Measurements from ENCODE around the gene RPP25. TPM values are rescaled to one million over a fixed set of nuclear protein-coding genes. Genes with fewer than 3 reads are reported as not detected.
A peak's percentile ranks its signal among the peaks of the same experiment; 100 is the strongest.

The RPP25 gene, protein sequence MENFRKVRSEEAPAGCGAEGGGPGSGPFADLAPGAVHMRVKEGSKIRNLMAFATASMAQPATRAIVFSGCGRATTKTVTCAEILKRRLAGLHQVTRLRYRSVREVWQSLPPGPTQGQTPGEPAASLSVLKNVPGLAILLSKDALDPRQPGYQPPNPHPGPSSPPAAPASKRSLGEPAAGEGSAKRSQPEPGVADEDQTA
- 10 to 100 TPM in 3 of 4 donors, 1 to 10 TPM in 1; 5.8 to 12.5 (median 12.3) TPM for total RNA-seq

DNA sequence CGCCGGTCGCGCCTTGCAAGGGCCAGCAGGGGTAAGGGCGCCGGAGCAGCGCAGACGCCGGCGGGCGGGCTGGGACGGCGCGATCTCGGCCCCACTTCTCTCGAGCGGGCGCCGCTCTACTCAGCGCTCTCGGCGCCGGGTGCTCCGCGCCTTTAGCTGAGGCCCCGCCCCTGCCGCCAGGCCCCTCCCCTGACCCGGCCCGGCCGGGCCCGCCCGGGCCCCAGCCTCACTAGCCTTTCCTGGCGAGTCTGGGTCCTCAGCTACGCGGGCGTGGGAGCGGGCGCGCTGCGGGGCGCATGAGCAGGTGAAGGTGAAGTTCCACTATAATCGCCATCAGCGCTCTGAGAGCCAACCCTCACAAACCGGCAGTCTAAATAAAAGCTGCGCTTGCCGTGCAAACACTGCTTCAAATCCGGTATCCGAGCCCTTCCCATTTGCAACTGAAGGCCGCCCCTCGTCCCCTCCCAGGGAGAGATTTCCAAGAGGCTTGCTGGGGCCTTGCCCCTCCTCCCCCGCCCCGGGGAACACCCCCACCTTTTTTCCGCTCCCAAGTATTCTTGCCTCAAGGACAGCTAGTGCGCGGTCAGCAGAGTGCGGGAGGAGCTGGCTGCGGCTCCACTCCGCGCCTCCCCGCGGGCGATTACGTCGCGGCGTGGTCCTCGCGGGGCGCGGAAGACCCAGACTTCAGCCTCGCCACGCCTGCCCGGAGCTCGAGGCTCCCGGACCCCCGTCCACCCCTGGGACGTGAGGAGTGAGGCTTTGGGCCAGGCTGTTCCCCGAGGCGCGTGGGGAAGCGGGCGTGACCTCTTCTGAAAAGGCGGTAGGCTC lies at the start of gene RPP25:
TSS of gene RPP25 (minus strand) at position 125 of the 828 bp plus-strand sequence. CDS start 189 bp downstream, outside the sequence.
- DNase-seq, result no peak
- no peaks in the 10 kb centered on the region for H3K9me3 ChIP-seq
- peaks cover 45 to 78% (median 47%) of the 10 kb centered on the region in 3 donors for H3K4me1 ChIP-seq
- H3K27me3 ChIP-seq, result peaks cover 0 to 37% (median 0%) of the 10 kb centered on the region in 4 donors
- TF ChIP-seq, protein P1, sequence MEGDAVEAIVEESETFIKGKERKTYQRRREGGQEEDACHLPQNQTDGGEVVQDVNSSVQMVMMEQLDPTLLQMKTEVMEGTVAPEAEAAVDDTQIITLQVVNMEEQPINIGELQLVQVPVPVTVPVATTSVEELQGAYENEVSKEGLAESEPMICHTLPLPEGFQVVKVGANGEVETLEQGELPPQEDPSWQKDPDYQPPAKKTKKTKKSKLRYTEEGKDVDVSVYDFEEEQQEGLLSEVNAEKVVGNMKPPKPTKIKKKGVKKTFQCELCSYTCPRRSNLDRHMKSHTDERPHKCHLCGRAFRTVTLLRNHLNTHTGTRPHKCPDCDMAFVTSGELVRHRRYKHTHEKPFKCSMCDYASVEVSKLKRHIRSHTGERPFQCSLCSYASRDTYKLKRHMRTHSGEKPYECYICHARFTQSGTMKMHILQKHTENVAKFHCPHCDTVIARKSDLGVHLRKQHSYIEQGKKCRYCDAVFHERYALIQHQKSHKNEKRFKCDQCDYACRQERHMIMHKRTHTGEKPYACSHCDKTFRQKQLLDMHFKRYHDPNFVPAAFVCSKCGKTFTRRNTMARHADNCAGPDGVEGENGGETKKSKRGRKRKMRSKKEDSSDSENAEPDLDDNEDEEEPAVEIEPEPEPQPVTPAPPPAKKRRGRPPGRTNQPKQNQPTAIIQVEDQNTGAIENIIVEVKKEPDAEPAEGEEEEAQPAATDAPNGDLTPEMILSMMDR (IDR thresholded peaks at IDR 0.05), result no peak
- TF ChIP-seq POLR2A (IDR thresholded peaks at IDR 0.05), result peak in 2 of 4 donors; percentile 73 to 80
- WGBS, 2 donors, result 0% methylated on average over 1 of the region's 83 CpGs; no CpG with 5 or more reads in 1 of the 2 donors
- peak within 1 kb of the TSS; percentile 79 to 90 (median 88) for H3K27ac ChIP-seq
- peak within 1 kb of the TSS; percentile 61 to 88 (median 66) for H3K4me3 ChIP-seq
- H3K36me3 ChIP-seq, result no peaks in the 10 kb centered on the region
- intact Hi-C loops (cut with DNase I), result no loop called here

DNA sequence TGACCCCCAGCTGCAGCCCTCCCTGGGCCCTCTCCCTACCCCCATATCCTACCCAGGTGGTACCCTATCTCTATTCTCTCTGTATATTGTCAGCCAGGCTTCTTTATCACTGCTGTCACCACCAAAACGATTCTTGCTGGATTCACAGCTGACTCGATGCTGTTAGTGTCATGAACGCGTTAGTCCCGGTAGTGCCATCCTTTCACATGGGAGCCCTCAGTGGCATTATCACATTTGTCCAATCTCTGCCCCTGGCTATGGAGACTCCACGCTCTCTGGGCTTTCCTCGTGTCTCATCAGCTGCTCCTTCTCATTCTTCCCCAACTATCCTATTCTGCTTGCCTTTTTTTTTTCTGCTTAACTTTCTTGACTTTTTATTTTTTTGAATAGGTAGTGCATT lies 45.8 kb upstream of the RPP25 start:
- Histone ChIP-seq H3K4me3 (no peak overlapping the region), H3K4me1 (no peaks in the 10 kb centered on the region), H3K36me3 (no peaks in the 10 kb centered on the region), H3K27me3 (peaks cover 0 to 21% (median 0%) of the 10 kb centered on the region in 4 donors), H3K27ac (no peak overlapping the region), H3K9me3 (no peaks in the 10 kb centered on the region)
- intact Hi-C loops (cut with DNase I), result no loop called here
- no peak for DNase-seq
- WGBS, 2 donors, result 61 to 85% methylated on average over 7 of the region's 7 CpGs
- TF ChIP-seq, protein P1 (IDR thresholded peaks at IDR 0.05), result no peak
- no peak for TF ChIP-seq POLR2A (IDR thresholded peaks at IDR 0.05)

DNA sequence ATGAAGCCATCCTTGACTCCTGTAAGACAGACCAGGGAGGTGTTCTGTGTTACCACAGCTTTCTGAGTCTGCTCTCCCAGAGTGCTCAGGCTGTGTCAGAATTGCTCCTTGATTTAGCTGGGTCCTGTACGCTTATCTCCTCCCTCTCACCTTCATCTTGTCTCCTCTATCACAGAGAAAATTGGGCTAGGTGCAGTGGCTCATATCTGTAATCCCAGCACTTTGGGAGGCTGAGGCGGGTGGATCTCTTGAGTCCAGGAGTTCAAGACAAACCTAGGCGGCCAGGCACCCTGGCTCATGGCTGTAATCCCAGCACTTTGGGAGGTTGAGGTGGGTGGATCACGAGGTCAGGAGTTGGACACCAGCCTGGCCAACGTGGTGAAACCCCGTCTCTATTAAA lies 44.7 kb upstream of the RPP25 start:
- Histone ChIP-seq H3K27ac (no peak overlapping the region), H3K36me3 (no peaks in the 10 kb centered on the region), H3K27me3 (peaks cover 0 to 32% (median 0%) of the 10 kb centered on the region in 4 donors), H3K4me1 (peaks cover 0 to 3% (median 1%) of the 10 kb centered on the region in 3 donors), H3K4me3 (no peak overlapping the region), H3K9me3 (no peaks in the 10 kb centered on the region)
- no peak for DNase-seq
- intact Hi-C loops (cut with DNase I), result no loop called here
- TF ChIP-seq, protein P1 (IDR thresholded peaks at IDR 0.05), result no peak
- TF ChIP-seq POLR2A (IDR thresholded peaks at IDR 0.05), result no peak
- WGBS, 2 donors, result 81 to 89% methylated on average over 1 to 6 of the region's 6 CpGs

DNA sequence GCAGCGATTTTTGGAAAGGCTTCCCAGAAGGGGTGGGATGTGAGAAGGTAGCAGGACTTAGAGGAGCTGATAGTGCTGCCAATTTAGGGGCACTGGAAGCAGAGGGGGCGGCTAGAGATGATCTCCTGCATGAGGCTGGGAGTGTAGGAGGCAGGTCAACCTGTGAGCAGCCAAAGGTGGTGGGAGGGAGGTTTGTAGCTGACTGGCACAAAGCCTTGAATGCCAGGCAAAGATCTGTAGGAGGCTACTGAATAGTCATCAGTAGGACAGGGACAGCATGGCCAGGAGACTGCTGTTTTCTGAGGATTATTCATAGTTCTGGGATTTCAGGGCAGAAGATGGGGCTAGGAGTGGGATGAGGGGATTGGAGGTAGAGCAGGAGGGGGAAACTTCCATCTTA lies 41.0 kb upstream of the RPP25 start:
- no peak for DNase-seq
- intact Hi-C loops (cut with DNase I), result no loop called here
- 75 to 80% methylated on average over 1 to 2 of the region's 2 CpGs for WGBS, 2 donors

More for the DNA sequence above, 41.0 kb upstream of the RPP25 start:
- Histone ChIP-seq H3K9me3 (no peaks in the 10 kb centered on the region), H3K27ac (no peak overlapping the region), H3K27me3 (peaks cover 0 to 41% (median 0%) of the 10 kb centered on the region in 4 donors), H3K4me1 (peaks cover 9 to 16% (median 14%) of the 10 kb centered on the region in 3 donors), H3K4me3 (no peak overlapping the region), H3K36me3 (no peaks in the 10 kb centered on the region)
- TF ChIP-seq, protein P1 (IDR thresholded peaks at IDR 0.05), result no peak
- no peak for TF ChIP-seq POLR2A (IDR thresholded peaks at IDR 0.05)

All from esophagus squamous epithelium (tissue), 5 donors.